Stimulated activated CD4-positive, alpha-beta T cell treated with anti-CD3 and anti-CD28 coated beads, Interleukin-1b, Interleukin-23, amount 100 ng/mL, for 48 hours (primary cell): Measurements from ENCODE around the gene SYTL5.

Experiments used
- DNase-seq: peaks from one replicate; pipeline ENCODE4 v3.0.0-alpha.2; 2020

The SYTL5 gene

GRCh38 chrX:38095971-38096529, 89.7 kb downstream of the SYTL5 start:
- no peak for DNase-seq

DNA sequence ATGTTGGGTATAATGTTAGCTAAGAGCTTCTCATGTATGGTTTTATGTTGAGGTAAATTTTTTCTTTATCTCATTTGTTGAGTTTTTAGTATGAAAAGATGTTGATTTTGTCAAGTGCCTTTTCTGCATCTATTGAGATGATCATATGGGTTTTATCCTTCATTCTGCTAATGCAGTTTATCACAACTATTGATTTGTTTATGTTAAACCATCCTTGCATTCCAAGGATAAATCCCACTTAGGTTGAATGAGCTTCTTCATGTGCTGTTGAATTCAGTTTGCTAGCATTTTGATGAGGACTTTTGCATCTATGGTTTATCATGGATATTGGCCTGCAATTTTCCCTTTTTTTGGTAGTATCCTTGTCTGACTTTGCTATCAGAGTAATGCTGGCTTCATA, 93.3 kb downstream of the SYTL5 start:
- DNase-seq = no peak

- no peak for DNase-seq
These were observed 95.9 kb downstream of the SYTL5 start for GRCh38 chrX:38102240-38102639.

DNA sequence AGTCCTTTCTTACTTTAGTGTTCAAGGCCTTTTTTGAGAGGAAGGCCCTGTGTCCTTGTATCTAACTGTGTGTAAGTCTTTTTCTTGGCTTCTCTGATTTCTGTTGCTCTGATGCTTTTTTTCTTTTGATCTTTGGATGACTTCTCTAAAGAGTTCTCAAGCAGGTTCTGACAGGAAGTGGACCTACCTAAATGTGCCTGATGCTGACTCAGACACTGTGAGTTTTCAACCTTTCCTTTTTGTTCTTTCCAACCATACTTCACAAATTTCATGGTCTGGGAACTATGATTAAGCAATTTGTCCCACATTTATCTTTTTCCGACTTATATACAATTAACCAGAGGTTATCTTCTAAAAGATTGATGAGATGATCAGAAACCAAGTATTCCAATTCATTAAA, 96.5 kb downstream of the SYTL5 start:
- DNase-seq = no peak

DNA sequence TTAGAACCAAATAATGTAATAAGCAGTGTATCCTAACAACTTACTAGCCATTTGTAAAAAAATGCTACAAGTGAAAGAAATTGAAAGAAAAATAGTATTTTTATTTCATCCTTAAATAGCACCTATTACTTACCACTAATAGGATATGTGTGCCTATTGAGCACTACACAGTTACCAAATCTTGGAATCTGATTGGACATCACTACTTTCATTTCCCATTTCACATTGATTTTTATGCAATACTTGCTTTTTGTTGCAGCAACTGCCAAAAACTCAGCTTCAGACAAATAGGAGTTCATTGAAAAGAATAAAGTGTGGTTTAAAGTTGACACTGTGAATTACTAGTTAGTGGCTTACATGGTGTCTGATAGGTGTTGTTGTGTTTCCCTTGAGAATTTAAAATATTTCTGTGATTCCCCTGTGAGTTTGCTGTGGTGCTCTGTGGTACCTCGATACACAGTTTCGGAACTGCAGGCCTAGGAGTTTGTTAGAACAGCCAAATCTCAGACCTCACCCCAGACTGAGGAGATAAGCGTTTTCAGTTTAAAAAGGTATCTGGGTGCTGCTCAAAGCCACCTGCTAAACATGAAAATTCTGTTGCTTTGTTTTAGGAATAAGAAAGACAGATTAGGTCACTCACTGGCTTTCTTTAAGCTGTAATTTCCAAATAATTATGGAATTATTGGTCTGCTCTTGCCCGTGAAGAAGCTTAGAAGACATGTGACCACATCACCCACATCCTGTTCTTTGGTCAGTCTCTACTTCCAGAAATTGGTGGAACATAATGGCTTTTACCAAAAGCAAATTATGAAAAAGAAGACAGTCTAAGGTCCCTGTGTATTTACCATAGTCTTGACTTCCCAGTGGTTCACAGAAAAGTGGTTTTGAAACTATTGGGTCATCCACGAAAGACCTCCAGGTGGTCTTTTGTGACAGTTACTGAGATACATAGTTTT, 97.8 kb downstream of the SYTL5 start:
- no peak for DNase-seq

DNA sequence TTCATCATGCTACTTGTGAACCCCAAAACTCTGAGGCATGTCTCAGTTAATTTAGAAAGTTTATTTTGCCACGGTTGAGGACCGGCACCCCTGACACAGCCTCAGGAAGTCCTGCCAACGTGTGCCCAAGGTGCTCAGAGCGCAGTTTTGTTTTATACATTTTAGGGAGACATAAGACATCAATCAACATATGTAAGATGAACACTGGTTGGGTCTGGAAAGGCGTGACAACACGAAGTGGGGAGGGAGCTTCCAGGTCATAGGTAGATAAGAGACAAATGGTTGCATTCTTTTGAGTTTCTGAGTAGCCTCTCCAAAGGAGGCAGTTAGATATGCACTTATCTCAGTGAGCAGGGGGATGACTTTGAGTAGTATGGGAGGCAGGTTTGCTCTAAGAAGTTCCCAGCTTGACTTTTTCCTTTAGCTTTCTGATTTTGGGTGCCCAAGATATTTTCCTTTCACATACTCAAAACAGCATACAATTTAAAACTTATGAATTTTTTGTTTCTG, 98.9 kb downstream of the SYTL5 start:
- DNase-seq = no peak

DNA sequence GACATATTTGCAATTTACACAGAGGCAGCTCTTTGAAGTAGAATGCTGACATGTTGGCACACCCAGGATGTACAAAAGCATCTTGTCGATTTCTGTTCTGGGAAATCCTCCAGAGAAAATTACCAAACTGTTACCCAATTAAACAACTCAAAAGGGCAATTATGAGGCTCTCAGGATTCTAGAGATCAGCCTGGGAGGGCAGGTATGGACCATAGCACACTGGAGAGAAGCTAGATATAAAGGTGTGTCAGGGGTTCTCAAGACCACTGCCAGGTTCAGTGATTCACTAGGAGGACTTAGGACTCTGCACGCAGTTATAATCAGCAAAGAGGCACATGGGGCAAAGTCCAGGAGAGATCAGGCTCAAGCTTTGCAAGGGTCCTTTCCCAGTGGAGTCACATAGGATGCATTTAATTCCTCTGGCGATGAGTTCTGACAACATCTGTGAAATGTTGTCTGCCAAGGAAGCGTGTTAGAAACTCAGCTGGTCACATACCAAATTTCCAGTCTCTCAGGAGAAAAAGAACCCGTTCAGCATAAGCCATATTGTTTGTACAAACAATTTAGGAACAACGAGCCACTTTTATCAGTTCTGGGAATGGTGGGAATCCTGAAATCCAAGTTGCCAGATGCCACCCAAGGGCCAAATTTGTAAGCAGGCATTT, 100.8 kb downstream of the SYTL5 start:
- no peak for DNase-seq

DNA sequence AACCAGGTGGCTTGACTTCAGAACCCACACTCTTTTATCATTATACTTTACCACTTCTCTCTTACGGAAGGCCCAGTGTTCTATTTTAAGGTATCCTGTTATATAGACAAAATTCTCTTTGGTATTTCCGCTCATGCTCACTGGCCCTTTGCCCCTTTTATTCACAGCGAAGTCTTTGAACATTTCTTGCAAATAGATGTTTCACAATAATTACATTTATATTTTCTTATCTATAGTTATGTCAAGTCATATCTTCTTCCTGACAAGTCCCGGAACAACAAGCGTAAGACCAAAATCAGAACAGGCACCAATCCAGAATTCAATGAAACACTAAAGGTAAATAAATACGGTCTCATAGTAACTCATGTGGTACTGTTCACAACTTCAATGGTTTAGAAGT, 102.0 kb downstream of the SYTL5 start:
- DNase-seq = no peak

- no peak for DNase-seq
These were observed 102.9 kb downstream of the SYTL5 start for GRCh38 chrX:38109042-38109898.

GRCh38 chrX:38110231-38110630, 103.9 kb downstream of the SYTL5 start:
- DNase-seq = no peak

- no peak for DNase-seq
These were observed 104.8 kb downstream of the SYTL5 start for GRCh38 chrX:38111196-38111595.

DNA sequence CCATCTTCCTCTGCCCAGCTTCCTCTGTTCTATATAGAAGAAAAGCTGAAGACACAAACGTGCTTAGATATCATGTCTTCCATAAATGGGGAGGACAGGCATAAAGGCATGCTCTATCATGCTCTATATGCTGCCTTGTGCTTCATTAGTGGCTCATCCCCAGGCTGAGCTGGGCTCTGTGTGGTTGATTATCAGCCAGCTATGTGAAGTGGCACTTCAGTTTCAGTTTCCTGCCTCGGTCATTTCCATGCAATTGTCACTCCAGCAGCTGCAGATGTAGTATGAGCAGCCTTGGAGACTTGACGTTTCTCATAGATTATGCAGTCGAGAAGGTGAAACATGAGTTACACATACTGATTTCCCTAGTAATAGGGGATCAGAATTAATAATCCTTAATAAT, 106.2 kb downstream of the SYTL5 start:
- no peak for DNase-seq

- DNase-seq = no peak
These were observed 110.4 kb downstream of the SYTL5 start for GRCh38 chrX:38116706-38117105.

DNA sequence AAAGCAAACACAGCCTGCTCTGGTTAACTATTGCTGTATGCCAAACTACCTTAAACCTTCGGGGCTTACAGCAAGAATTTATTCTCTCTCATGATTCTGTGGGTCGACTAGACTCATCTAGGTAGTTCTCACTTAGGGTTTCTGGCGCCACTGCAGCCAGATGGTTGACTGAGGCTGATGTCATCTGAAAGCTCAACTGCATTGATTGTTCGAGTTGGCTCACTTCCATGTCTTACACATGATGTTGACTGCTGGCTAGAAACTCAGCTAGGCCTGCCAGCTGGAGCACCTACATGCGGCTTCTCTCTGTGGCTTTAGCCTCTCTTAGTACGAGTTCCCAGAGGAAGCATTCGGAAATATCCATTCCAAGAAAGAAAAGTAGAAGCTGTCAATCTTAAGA, 111.1 kb downstream of the SYTL5 start:
- DNase-seq = no peak

DNA sequence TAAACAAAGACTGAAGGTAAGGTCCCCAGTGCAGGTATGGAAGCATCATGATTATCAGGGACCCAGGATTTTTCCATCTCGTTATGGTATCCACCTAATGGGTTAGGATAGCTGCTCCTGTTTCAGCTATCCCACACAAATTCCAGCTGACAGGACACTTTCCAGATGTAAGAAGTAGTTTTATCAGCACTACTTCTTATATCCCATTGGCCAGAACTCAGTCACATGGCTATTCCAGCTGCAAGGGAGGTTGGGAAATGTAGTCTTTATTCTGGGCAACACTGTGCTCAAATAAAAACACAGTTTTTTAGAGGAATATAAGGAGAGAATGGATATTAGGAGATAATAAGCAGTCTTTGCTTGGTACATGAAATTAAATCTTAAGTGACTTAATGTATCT, 117.6 kb downstream of the SYTL5 start:
- no peak for DNase-seq

DNA sequence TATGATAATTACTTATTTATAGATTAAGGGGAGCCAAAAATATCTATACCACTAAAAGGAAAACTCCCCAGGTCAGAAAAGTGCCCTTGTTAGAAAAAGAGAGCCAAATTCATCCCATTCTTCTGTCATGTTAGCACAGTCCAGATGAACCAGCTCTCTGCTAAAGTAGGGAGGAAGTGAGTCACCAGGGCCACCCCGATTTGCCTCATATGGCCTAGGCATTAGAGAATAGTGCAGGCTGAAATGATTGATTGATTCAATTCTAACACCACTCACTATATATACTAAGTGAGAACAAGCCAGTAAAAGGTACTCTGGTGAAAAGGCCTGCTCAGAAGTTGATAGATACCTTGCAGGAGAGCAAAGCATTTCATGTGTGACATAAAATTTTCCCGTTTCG, 119.8 kb downstream of the SYTL5 start:
- no peak for DNase-seq

DNA sequence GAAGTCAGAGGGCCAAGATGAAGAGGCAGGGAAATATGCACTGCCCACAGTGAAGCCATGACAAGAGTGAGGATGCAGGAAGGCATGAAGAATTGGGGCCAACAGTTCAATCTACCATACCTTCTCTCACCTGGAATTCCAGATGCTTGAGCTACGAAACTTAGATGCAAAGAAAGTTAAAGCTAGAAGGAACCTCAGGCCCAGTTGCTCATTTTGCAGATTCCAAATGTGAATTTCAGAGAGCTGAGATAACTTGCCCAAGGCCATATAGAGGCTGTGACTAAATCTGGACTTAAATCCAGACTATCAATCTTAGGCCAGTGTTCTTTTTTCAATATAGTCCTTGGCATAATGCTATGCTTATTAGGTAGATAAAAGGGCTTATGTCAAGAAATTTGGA, 121.6 kb downstream of the SYTL5 start:
- no peak for DNase-seq

- DNase-seq = no peak
These were observed 123.0 kb downstream of the SYTL5 start for GRCh38 chrX:38129366-38129765.

GRCh38 chrX:38138157-38138891, 132.0 kb downstream of the SYTL5 start:
- DNase-seq = no peak

DNA sequence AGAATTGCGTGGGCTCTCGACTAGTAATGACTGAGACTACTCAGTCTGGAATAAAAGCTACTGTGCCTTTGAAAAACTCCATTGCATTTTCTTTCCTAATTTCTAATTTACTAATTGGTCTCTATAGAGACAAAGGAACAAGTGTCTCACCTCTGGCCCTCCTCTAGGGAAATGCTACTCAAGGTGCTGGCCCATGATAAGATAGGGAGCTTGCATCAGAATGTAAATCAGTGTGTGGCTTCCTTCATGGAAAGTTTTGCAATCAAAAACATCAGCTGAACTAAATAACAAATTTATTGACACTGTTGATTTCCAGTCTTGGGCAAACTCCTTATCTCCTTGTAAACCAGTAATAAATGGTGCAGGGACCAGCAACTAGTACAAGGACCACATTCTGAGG, 132.5 kb downstream of the SYTL5 start:
- DNase-seq = no peak

GRCh38 chrX:38142610-38143009, 136.3 kb downstream of the SYTL5 start:
- no peak for DNase-seq

DNA sequence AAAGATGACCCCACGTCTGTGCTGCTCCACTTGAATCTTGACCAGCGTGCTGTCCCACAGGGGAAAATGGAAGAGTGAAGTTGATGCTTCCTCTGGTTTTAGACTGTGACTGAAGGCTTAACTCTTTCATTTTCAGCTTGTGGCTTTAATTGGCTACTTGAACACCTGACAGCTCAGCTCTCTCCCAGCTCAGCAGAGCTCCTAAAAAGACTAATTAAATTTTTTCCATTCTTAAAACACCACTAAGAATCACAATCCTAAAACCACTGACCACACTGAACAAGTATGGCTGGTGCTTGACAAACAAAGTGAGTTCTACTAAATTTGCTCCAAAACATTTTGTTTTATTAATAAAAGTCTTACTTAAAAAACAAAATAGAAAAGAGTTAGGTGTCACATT, 142.7 kb downstream of the SYTL5 start:
- no peak for DNase-seq
